NT2/D1 (cell line): ENCODE results near the gene AMBP.

Experiments
- DNase-seq: peaks from one replicate; pipeline ENCODE4 v3.0.0-alpha.2; 2011; ENCODE audit warnings: low read depth, low spot score
- H3K27me3 ChIP-seq: 2 replicates; pipeline ENCODE4 v1.6.0; 2011; ENCODE audit warnings: mild to moderate bottlenecking; ENCODE audit not compliant: insufficient read length, insufficient read depth
- H3K36me3 ChIP-seq: 2 replicates; pipeline ENCODE4 v1.6.1; 2011; ENCODE audit warnings: mild to moderate bottlenecking, low read length, mixed read lengths; ENCODE audit not compliant: insufficient read depth, insufficient read length
- H3K4me1 ChIP-seq: 2 replicates; pipeline ENCODE4 v1.5.1; 2011; ENCODE audit not compliant: insufficient read depth, insufficient read length
- H3K4me3 ChIP-seq: 2 replicates; pipeline ENCODE4 v1.5.1; 2011; ENCODE audit warnings: low read depth; ENCODE audit not compliant: insufficient read length
- H3K9ac ChIP-seq: 2 replicates; pipeline ENCODE4 v1.6.0; 2011; ENCODE audit warnings: low read depth; ENCODE audit not compliant: insufficient read length
- H3K9me3 ChIP-seq: 2 replicates; pipeline ENCODE4 v1.5.1; 2011; ENCODE audit warnings: mild to moderate bottlenecking, low read length; ENCODE audit not compliant: insufficient read depth
- SUZ12 ChIP-seq: IDR thresholded peaks from 2 replicates; pipeline ENCODE4 v1.6.1; 2011; ENCODE audit not compliant: insufficient read length, insufficient read depth; ENCODE audit errors: extremely low read depth
- YY1 ChIP-seq: IDR thresholded peaks from 2 replicates; pipeline ENCODE4 v1.6.1; 2011; ENCODE audit not compliant: insufficient read length, insufficient read depth
- ZNF274 ChIP-seq: IDR thresholded peaks from 2 replicates; pipeline ENCODE4 v1.6.1; 2011; ENCODE audit warnings: mild to moderate bottlenecking, low read depth, low read length

The AMBP gene

DNA sequence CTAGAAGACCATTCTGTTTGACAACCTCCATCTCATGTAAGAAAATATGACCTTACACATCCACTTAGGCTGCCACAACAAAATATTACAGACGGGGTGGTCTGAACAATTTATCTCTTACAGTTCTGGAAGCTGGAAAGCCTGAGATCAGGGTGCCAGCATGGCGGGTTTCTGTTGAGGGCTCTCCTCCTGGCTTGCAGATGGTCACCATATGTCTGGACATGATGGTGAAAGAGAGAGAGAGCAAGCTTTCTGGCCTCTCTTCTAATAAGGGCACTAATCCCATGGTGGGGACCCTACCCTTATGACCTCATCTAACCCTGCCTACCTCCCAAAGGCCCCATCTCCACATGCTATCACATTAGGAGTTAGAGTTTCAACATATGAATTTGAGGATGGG, 66.0 kb downstream of the AMBP start:
- TF ChIP-seq SUZ12: no peak
- no peak for TF ChIP-seq ZNF274
- TF ChIP-seq YY1: no peak
- no peaks in the 10 kb centered on the region; the same call in 1 of the 2 replicates for H3K9me3 ChIP-seq
- no peak overlapping the region for H3K4me3 ChIP-seq
- H3K27me3 ChIP-seq: no peaks in the 10 kb centered on the region
- peaks cover 2% of the 10 kb centered on the region for H3K4me1 ChIP-seq
- peaks cover 34% of the 10 kb centered on the region for H3K36me3 ChIP-seq
- no peak overlapping the region for H3K9ac ChIP-seq
- no peak for DNase-seq

DNA sequence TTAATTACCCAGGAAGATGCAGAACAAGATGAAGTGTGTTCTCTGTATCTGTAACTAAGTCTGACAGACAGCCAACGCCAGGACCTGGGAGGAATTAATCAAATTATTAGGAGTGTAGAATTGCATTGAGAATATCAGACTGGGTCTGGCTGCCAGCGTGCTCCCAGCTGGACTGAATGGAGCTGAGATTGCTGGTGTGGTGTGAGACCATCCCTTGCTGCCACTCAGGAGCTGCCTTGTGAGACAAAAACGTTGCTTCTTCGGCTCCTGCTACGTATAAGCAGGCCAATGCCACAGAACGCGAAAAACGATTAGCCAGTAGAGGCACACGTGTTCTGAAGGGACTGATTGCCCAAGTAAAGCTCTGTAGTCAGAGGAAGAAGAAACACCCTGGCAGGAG, 66.8 kb downstream of the AMBP start:
- no peaks in the 10 kb centered on the region; the same call in 1 of the 2 replicates for H3K9me3 ChIP-seq
- no peaks in the 10 kb centered on the region for H3K27me3 ChIP-seq
- peaks cover 26% of the 10 kb centered on the region for H3K36me3 ChIP-seq
- no peak for DNase-seq
- TF ChIP-seq YY1: no peak
- no peak for TF ChIP-seq SUZ12
- no peak for TF ChIP-seq ZNF274
- no peak overlapping the region for H3K4me3 ChIP-seq
- H3K4me1 ChIP-seq: peaks cover 2% of the 10 kb centered on the region
- H3K9ac ChIP-seq: no peak overlapping the region
